ENCODE data around the gene MRLN. TPM values are rescaled to one million over a fixed set of nuclear protein-coding genes. Genes with fewer than 3 reads are reported as not detected.

MRLN gene
- total RNA-seq, 4 donors from 2014 or later = not detected

GRCh38 chr10:59720377-59720776 is 32.9 kb downstream of the MRLN start:
- H3K4me3 ChIP-seq = no peak overlapping the region
- no peaks in the 10 kb centered on the region for H3K4me1 ChIP-seq
- no peaks in the 10 kb centered on the region for H3K36me3 ChIP-seq
- H3K27me3 ChIP-seq = no peaks in the 10 kb centered on the region
- TF ChIP-seq POLR2AphosphoS5 (IDR thresholded peaks at IDR 0.05) (no peak), CTCF (IDR thresholded peaks at IDR 0.05) (no peak), EP300 (IDR thresholded peaks at IDR 0.05) (no peak), POLR2A (IDR thresholded peaks at IDR 0.05) (no peak)
- H3K27ac ChIP-seq = no peak overlapping the region
- ATAC-seq = no peak
- no peaks in the 10 kb centered on the region for H3K9me3 ChIP-seq

GRCh38 chr10:59719374-59719773 is 33.9 kb downstream of the MRLN start:
- Histone ChIP-seq H3K27me3 (no peaks in the 10 kb centered on the region), H3K4me1 (no peaks in the 10 kb centered on the region), H3K9me3 (no peaks in the 10 kb centered on the region), H3K36me3 (no peaks in the 10 kb centered on the region), H3K4me3 (no peak overlapping the region), H3K27ac (no peak overlapping the region)
- ATAC-seq = no peak
- TF ChIP-seq POLR2AphosphoS5 (IDR thresholded peaks at IDR 0.05) = no peak
- TF ChIP-seq CTCF (IDR thresholded peaks at IDR 0.05) = no peak
- TF ChIP-seq EP300 (IDR thresholded peaks at IDR 0.05) = no peak
- TF ChIP-seq POLR2A (IDR thresholded peaks at IDR 0.05) = no peak
- WGBS, 2 donors (ENCODE audit: low coverage in 1 of 2) = 57 to 58% methylated on average over 2 of the region's 2 CpGs

- Histone ChIP-seq H3K27ac (no peak overlapping the region), H3K27me3 (no peaks in the 10 kb centered on the region), H3K36me3 (no peaks in the 10 kb centered on the region), H3K4me3 (no peak overlapping the region), H3K4me1 (no peaks in the 10 kb centered on the region), H3K9me3 (no peaks in the 10 kb centered on the region)
- TF ChIP-seq POLR2AphosphoS5 (IDR thresholded peaks at IDR 0.05) = no peak
- no peak for TF ChIP-seq POLR2A (IDR thresholded peaks at IDR 0.05)
- no peak for TF ChIP-seq CTCF (IDR thresholded peaks at IDR 0.05)
- no peak for TF ChIP-seq EP300 (IDR thresholded peaks at IDR 0.05)
- ATAC-seq = no peak
- WGBS, 2 donors (ENCODE audit: low coverage in 1 of 2) = 59 to 71% methylated on average over 2 of the region's 2 CpGs
Observed at GRCh38 chr10:59718257-59718656, 35.0 kb downstream of the MRLN start.

GRCh38 chr10:59713196-59713821 is 39.9 kb downstream of the MRLN start:
- H3K27ac ChIP-seq = no peak overlapping the region
- ATAC-seq = no peak
- WGBS, 2 donors (ENCODE audit: low coverage in 1 of 2) = 95 to 100% methylated on average over 4 of the region's 7 CpGs
- no peaks in the 10 kb centered on the region for H3K36me3 ChIP-seq
- peaks cover 7% of the 10 kb centered on the region for H3K27me3 ChIP-seq
- no peak overlapping the region for H3K4me3 ChIP-seq
- no peak for TF ChIP-seq POLR2AphosphoS5 (IDR thresholded peaks at IDR 0.05)
- TF ChIP-seq EP300 (IDR thresholded peaks at IDR 0.05) = no peak
- no peak for TF ChIP-seq CTCF (IDR thresholded peaks at IDR 0.05)
- TF ChIP-seq POLR2A (IDR thresholded peaks at IDR 0.05) = no peak
- H3K9me3 ChIP-seq = no peaks in the 10 kb centered on the region
- H3K4me1 ChIP-seq = peaks cover 0 to 23% (median 8%) of the 10 kb centered on the region in 3 donors

- peaks cover 0 to 23% (median 8%) of the 10 kb centered on the region in 3 donors for H3K4me1 ChIP-seq
- TF ChIP-seq POLR2A (IDR thresholded peaks at IDR 0.05) (no peak), EP300 (IDR thresholded peaks at IDR 0.05) (no peak), CTCF (IDR thresholded peaks at IDR 0.05) (no peak), POLR2AphosphoS5 (IDR thresholded peaks at IDR 0.05) (no peak)
- no peaks in the 10 kb centered on the region for H3K36me3 ChIP-seq
- H3K27ac ChIP-seq = no peak overlapping the region
- H3K27me3 ChIP-seq = peaks cover 7% of the 10 kb centered on the region
- H3K9me3 ChIP-seq = no peaks in the 10 kb centered on the region
- 21 to 54% methylated on average over 2 to 3 of the region's 3 CpGs for WGBS, 2 donors (ENCODE audit: low coverage in 1 of 2)
- ATAC-seq = no peak
- H3K4me3 ChIP-seq = no peak overlapping the region
Observed at GRCh38 chr10:59711871-59712494, 41.3 kb downstream of the MRLN start.

Data from gastroesophageal sphincter (tissue), 4 donors.